NK-92 treated with Interleukin-12 subunit alpha and Interleukin-12 subunit beta, amount 100 ng/mL, for 24 hours (cell line): ENCODE results near the gene OR1E1.
"Not testable (repeated sequence)": the region's sequence is repeated elsewhere in the genome, so short reads cannot be mapped to it uniquely, and the experiment has no call there.

Experiments
- DNase-seq: peaks from one replicate; lab custom pipeline; 2025; lab: John Stamatoyannopoulos, UW

Gene OR1E1

DNA sequence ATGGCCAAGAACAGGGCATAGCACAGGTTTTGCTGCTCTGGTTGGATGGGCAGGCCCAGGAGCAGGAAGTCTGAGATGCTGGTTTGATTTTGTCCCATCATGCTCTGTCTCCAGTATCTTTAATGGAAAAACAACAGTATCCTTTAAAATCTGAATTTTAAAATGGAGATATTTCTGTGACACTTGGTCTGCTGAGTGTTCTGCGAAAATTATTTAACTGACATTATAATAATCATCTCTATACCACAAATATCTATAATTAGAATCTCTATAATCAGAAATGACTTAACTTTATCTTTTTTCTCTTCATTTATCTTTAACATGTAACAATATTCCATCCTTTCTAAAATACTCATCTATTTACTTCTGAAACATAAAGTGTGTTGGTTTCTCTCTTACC lies at the start of gene OR1E1:
Gene OR1E1, minus strand, starts transcription at position 101 of the 400 bp plus-strand sequence. Its CDS starts 0 bp downstream, at position 101.
- DNase-seq = no peak

DNA sequence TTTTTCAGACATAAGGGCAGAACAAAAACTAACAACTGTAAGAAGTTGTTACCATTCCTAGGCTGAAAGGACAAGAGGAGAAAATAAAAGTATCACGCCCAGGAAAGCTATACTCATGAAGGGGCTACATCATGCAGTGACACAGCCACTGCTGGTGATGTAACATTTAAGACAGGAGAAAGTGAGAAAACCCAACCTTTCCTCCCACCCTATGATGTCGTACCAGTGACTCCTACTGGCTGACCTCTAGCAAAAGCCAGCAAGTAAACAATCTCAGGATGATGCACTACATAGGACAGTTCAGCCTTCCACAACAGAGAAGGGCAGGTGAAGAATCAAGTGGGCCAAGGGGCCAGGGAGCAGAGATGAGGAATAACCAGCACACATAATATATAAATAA lies 49.4 kb upstream of the OR1E1 start:
- DNase-seq = peak; percentile 4

GRCh38 chr17:3440451-3440850 lies 42.2 kb upstream of the OR1E1 start:
- DNase-seq = no peak

GRCh38 chr17:3438368-3438767 lies 40.2 kb upstream of the OR1E1 start:
- DNase-seq = no peak

DNA sequence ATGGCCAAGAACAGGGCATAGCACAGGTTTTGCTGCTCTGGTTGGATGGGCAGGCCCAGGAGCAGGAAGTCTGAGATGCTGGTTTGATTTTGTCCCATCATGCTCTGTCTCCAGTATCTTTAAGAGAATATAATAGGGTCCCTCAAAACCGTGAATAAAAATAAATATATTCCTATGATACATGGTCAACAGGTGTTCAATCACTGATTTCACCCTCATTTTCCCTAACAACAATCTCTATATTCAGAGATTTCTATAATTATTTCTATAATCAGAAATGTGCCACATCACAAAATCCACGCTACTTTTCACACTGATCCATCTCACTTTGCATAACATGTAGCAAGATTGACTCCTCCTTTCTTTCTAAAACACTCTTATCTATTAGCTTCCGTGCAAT lies 35.5 kb upstream of the OR1E1 start, which contains the start of gene OR1E2:
Gene OR1E2, minus strand, starts transcription at position 101 of the 400 bp plus-strand sequence. Its CDS starts 0 bp downstream, at position 101.
- DNase-seq = no peak

DNA sequence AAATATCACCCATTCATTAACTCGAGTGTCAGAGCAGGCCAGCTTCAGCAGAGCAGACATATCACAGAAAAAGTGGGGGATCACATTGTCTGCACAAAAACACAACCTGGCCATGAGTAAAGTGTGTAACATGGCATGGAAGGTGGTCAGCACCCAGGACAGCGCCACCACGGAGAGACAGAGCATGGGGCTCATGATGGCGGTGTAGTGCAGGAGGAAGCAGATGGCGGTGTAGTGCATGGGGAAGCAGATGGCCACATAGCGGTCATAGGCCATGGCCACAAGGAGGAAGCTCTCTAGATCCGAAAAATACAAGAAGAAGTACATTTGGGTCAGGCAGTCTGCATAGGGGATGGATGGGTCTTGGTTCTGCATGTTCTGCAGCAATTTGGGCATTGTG lies 35.0 kb upstream of the OR1E1 start:
- not testable (repeated sequence) for DNase-seq

GRCh38 chr17:3418222-3418621 lies 20.0 kb upstream of the OR1E1 start:
- DNase-seq = no peak

- DNase-seq = no peak
Observed at GRCh38 chr17:3415610-3416009, 17.4 kb upstream of the OR1E1 start.

GRCh38 chr17:3412216-3412615 lies 14.0 kb upstream of the OR1E1 start:
- DNase-seq = not testable (repeated sequence)

DNA sequence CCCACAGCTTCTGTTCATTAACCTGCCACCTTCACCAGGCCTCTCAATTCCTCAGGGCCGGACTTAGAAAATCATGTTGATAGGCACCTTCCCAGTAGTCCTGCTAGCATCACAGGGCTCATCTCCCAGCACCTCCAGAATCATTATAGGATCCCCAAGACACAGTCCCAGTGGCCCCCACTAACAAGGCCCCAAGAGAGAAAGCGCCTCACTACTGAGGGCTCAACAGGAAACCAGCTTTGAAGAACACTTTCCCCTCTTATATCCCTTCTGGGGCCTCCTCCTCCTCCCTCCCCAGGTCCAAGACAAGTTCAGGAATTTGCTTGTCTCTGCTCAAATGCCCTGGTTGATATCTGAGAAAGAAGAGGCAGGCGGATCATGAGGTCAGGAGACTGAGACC lies 12.9 kb upstream of the OR1E1 start, which contains the start of gene OR3A3:
Gene OR3A3, plus strand, starts transcription at position 301 of the 400 bp plus-strand sequence.
- no peak for DNase-seq

GRCh38 chr17:3403856-3404255 lies 5.6 kb upstream of the OR1E1 start:
- not testable (repeated sequence) for DNase-seq

- no peak for DNase-seq
Observed at GRCh38 chr17:3401786-3402185, 3.6 kb upstream of the OR1E1 start.

- DNase-seq = no peak
Observed at GRCh38 chr17:3400055-3400454, 1.8 kb upstream of the OR1E1 start.

DNA sequence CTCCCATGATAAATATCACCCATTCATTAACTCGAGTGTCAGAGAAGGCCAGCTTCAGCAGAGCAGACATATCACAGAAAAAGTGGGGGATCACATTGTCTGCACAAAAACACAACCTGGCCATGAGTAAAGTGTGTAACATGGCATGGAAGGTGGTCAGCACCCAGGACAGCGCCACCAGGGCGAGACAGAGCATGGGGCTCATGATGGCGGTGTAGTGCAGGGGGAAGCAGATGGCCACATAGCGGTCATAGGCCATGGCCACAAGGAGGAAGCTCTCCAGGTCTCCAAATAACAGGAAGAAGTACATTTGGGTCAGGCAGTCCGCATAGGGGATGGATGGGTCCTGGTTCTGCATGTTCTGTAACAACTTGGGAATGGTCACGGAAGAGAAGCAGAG lies 409 bp downstream of the OR1E1 start:
- DNase-seq = not testable (repeated sequence)

GRCh38 chr17:3389791-3390190 lies 8.4 kb downstream of the OR1E1 start:
- DNase-seq = no peak

DNA sequence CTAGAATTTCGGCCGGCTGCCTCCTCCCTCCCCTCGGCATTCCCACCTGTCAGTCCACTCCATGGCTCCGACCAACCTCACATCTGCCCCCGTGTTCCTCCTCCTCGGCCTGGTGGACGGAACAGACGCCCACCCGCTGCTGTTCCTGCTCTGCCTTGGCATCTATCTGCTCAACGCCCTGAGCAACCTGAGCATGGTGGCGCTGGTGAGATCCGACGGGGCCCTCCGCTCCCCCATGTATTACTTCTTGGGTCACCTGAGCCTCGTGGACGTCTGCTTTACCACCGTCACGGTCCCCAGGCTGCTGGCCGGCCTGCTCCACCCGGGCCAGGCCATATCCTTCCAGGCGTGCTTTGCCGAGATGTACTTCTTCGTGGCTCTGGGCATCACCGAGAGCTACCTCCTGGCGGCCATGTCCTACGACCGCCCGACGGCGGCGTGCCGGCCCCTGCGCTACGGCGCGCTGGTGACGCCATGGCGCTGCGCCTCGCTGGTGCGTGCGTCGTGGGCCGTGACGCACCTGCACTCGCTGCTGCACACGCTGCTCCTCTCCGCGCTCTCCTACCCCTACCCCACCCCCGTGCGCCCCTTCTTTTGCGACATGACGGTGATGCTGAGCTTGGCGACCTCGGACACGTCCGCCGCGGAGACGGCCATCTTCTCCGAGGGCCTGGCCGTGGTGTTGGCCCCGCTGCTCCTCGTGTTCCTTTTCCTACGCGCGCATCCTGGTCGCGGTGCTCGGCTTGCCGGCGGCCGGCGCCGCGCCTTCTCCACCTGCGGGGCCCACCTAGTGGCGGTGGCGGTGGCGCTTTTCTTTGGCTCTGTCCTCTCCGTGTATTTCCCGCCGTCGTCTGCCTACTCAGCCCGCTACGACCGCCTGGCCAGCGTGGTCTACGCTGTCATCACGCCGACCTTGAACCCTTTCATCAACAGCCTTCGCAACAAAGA lies 12.1 kb downstream of the OR1E1 start, which contains the start of gene OR3A2:
Gene OR3A2, minus strand, starts transcription at position 440 of the 948 bp plus-strand sequence.
- no peak for DNase-seq

GRCh38 chr17:3381957-3382356 lies 16.3 kb downstream of the OR1E1 start:
- DNase-seq = no peak

DNA sequence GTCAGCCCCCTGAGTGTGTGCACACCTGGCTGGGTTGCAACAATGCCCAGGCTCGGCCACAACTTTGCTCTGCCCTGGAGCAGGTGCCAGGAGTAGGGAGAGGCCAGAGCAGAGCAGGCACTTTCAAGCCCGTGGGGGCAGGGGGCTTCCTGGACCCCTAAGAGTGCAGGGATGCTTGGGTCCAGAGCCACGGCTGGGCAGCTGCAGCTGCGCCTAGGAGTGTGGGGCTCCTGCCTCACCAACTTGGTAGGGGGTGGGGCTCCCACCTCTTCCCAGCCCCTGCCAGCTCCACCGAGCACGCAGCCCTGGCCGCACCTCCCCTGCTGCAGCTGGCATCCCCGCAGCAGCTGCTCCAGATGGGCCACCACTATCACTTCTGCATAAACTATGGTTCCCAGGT lies 19.9 kb downstream of the OR1E1 start:
- DNase-seq = no peak

GRCh38 chr17:3371167-3371566 lies 27.0 kb downstream of the OR1E1 start:
- DNase-seq = not testable (repeated sequence)
